Nephron (organoid): Measurements from ENCODE around the gene TIMP1.
A peak's percentile ranks its signal among the peaks of the same experiment; 100 is the strongest.

Experiments
- H3K27ac Mint-ChIP-seq, 3 experiments: 2 replicates each; pipeline ENCODE4 v1.8.0; 2020; ENCODE audit warnings: mixed read lengths in 3 of 3, mild to moderate bottlenecking in 2 of 3, moderate library complexity in 1 of 3
- H3K27me3 Mint-ChIP-seq: 2 replicates; pipeline ENCODE4 v1.8.0; 2021; ENCODE audit warnings: low read depth, mild to moderate bottlenecking, moderate library complexity, mixed read lengths
- H3K36me3 Mint-ChIP-seq: 2 replicates; pipeline ENCODE4 v1.8.0; 2020; ENCODE audit warnings: low read depth, mixed read lengths
- H3K4me1 Mint-ChIP-seq: 2 replicates; pipeline ENCODE4 v1.8.0; 2020; ENCODE audit warnings: mixed read lengths
- H3K4me3 Mint-ChIP-seq, 3 experiments: 2 replicates each; pipeline ENCODE4 v1.8.0; 2020; ENCODE audit warnings: mild to moderate bottlenecking in 3 of 3, mixed read lengths in 3 of 3, moderate library complexity in 2 of 3
- H3K9me3 Mint-ChIP-seq: 2 replicates; pipeline ENCODE4 v1.8.0; 2020; ENCODE audit warnings: mixed read lengths
- TF ChIP-seq, protein P1 (sequence below), 3 experiments: fragments of 200-600 bp; sonication (generic); IDR thresholded peaks; one replicate each; pipeline ENCODE4 v1.5.0; 2021; ENCODE audit warnings: antibody characterized with exemption in 3 of 3; ENCODE audit not compliant: unreplicated experiment in 3 of 3

TIMP1 gene

DNA sequence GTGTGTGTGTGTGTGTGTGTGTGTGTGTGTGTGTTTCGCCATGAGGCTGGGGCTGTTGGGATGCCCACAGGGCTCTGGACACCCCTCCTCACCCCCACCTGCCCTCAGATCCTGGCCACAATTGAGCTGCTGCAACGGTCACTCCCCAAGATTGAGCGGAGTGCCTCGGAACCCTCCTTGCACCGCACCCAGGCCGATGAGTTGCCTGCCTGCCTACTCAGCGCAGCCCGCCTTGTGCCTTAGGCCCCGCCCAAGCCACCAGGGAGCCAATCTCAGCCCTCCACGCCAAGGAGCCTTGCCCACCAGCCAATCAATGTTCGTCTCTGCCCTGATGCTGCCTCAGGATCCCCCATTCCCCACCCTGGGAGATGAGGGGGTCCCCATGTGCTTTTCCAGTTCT is 11.0 kb upstream of the TIMP1 start:
- Mint-ChIP-seq H3K27ac (peak overlapping the region; percentile 66 to 84 (median 80)), H3K4me1 (peaks cover 6% of the 10 kb centered on the region), H3K36me3 (peaks cover 56% of the 10 kb centered on the region), H3K9me3 (peaks cover 22% of the 10 kb centered on the region), H3K27me3 (no peaks in the 10 kb centered on the region), H3K4me3 (peak overlapping the region in 2 of 3 experiments; percentile 58 to 59)
- TF ChIP-seq, protein P1, sequence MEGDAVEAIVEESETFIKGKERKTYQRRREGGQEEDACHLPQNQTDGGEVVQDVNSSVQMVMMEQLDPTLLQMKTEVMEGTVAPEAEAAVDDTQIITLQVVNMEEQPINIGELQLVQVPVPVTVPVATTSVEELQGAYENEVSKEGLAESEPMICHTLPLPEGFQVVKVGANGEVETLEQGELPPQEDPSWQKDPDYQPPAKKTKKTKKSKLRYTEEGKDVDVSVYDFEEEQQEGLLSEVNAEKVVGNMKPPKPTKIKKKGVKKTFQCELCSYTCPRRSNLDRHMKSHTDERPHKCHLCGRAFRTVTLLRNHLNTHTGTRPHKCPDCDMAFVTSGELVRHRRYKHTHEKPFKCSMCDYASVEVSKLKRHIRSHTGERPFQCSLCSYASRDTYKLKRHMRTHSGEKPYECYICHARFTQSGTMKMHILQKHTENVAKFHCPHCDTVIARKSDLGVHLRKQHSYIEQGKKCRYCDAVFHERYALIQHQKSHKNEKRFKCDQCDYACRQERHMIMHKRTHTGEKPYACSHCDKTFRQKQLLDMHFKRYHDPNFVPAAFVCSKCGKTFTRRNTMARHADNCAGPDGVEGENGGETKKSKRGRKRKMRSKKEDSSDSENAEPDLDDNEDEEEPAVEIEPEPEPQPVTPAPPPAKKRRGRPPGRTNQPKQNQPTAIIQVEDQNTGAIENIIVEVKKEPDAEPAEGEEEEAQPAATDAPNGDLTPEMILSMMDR (IDR thresholded peaks at IDR 0.05; ENCODE audit: unreplicated experiment in 3 of 3) = no peak

DNA sequence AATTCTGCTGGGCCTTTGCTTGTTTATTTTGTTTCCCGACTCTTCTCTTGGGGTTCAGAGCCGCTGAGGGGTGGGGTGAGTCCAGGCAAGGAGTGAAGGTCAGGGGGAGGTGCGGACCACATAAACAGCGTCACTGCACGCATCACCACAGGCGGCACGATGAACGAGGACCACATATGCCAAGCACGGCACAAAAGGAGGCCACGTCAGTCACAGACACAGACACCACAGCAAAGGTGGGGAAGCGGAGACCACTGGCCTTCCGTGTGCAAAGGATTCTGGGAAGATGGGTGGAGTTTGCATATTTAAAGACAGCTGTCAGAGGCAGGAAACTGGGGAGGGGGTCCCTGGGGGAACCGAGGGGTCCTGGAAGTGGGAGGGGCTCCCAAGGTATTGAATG is 10.3 kb upstream of the TIMP1 start:
- no peaks in the 10 kb centered on the region for H3K27me3 Mint-ChIP-seq
- H3K27ac Mint-ChIP-seq = peak overlapping the region; percentile 43 to 99 (median 47)
- H3K4me1 Mint-ChIP-seq = peaks cover 9% of the 10 kb centered on the region
- peak overlapping the region; percentile 33 to 51 (median 48) for H3K4me3 Mint-ChIP-seq
- TF ChIP-seq, protein P1 (IDR thresholded peaks at IDR 0.05; ENCODE audit: unreplicated experiment in 3 of 3) = no peak
- peaks cover 52% of the 10 kb centered on the region for H3K36me3 Mint-ChIP-seq
- peaks cover 25% of the 10 kb centered on the region for H3K9me3 Mint-ChIP-seq

DNA sequence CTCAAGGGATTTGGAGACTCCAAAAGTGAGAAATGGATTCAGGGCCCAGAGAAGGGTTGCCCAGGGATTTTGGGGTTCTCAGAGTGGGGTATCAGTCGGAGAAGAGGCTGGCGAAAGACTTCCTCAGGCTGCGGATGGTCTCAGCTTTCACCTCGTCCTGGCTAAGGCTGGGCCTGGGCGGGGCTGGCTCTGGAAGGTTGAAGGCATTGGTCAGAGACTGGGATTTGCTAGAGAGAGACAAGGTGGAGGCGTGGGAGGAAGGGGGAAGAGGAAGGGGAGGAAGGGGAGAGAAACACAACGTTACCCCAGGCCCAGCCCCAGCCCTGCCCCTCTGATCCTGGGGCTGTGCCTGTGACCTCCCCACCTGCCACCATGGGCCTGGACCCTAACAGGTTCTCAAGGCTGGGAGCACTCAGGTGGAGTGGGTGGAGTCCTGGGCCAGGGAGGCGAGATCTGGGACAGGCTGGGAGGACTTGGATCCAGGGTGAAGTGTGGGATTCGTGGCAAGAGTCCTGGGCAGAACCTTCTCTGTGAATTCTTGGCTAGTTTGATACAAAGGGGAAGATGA is 9.4 kb upstream of the TIMP1 start:
- Mint-ChIP-seq H3K4me3 (peak overlapping the region; percentile 84 to 91 (median 90)), H3K27ac (peak overlapping the region; percentile 97 to 99 (median 98)), H3K36me3 (peaks cover 44% of the 10 kb centered on the region), H3K4me1 (peaks cover 13% of the 10 kb centered on the region), H3K27me3 (no peaks in the 10 kb centered on the region), H3K9me3 (peaks cover 23% of the 10 kb centered on the region)
- TF ChIP-seq, protein P1 (IDR thresholded peaks at IDR 0.05; ENCODE audit: unreplicated experiment in 3 of 3) = no peak

DNA sequence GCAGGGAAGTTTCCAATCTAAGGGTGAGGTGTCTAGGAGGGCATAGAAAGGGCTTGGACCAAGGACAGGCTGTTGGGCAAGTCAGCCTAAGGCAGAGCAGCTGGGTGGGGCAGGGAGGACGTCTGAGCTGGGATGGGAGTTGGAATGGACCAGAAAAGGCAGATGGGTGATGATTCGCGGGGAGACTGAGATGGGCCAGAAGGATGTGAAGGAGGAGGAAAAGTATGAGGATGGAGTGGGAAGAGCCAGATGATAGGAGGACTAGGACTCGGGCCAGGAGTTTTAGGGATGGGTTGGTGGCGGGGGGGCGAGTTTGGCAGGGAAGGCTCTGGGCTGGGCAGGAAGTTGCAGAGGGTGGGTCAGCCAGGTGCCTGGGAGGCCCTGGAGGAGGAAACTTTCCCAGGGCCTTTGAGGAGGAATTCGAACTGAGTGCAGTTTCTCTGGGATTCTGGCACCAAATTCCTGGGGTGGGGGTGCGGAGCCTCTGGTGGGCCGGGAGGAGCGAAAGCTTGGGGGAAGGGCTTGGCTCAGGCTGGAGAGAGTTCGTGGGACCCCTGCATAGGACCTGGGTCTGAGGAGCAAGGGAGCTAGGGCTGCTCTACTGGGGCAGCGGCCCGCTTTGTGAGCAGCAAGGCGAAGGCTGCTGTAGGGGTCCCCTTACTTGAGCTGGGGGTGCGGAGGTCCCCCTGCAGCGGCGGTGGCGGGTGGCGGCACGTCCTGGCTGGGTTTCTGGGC is 8.7 kb upstream of the TIMP1 start:
- peaks cover 38% of the 10 kb centered on the region for H3K36me3 Mint-ChIP-seq
- TF ChIP-seq, protein P1 (IDR thresholded peaks at IDR 0.05; ENCODE audit: unreplicated experiment in 3 of 3) = no peak
- peak overlapping the region; percentile 97 to 99 (median 98) for H3K27ac Mint-ChIP-seq
- peak overlapping the region; percentile 84 to 91 (median 90) for H3K4me3 Mint-ChIP-seq
- peaks cover 18% of the 10 kb centered on the region for H3K4me1 Mint-ChIP-seq
- peaks cover 28% of the 10 kb centered on the region for H3K9me3 Mint-ChIP-seq
- no peaks in the 10 kb centered on the region for H3K27me3 Mint-ChIP-seq

DNA sequence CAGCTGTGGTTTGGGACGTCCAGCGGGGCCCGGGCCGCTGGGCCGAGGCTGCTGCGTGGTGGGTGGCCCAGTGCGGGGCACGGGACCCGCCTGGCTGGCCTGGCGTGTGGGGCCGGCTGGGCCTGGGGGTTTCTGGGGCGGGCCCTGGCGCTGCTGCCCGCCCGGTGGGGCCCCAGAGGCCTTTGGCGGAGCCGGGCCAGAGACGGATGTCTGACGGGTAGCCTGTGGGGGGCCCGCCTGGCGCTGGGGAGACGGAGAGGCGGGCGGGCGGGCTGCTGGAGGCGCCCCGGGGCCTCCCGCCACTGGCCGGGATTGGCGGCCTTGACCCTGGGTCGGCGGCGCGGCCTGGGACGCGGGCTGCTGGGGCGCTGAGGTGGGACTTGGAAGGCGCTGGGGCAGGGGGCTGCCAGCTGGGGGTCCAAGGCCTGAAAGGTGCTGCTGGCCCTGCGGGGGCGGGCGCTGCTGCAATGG is 8.1 kb upstream of the TIMP1 start:
- peaks cover 22% of the 10 kb centered on the region for H3K4me1 Mint-ChIP-seq
- H3K4me3 Mint-ChIP-seq = peak overlapping the region; percentile 66 to 84 (median 68)
- TF ChIP-seq, protein P1 (IDR thresholded peaks at IDR 0.05; ENCODE audit: unreplicated experiment in 3 of 3) = no peak
- H3K9me3 Mint-ChIP-seq = peaks cover 28% of the 10 kb centered on the region
- H3K27me3 Mint-ChIP-seq = no peaks in the 10 kb centered on the region
- peak overlapping the region; percentile 97 to 99 (median 98) for H3K27ac Mint-ChIP-seq
- H3K36me3 Mint-ChIP-seq = peaks cover 35% of the 10 kb centered on the region
